ENCODE measurements around the gene SPATA21.

Gene SPATA21

GRCh38 chr1:16398371-16398953, 38.8 kb downstream of the SPATA21 start:
- Histone ChIP-seq H3K36me3 (ENCODE audit: control insufficient read depth, insufficient read depth, low read length) (peaks cover 18% of the 10 kb centered on the region), H3K27me3 (ENCODE audit: control insufficient read depth, insufficient read depth, low read length, poor library complexity, severe bottlenecking) (no peaks in the 10 kb centered on the region), H3K27ac (ENCODE audit: insufficient read depth, low read depth, low read length, poor library complexity, severe bottlenecking) (no peak overlapping the region), H3K4me3 (ENCODE audit: insufficient read depth, low read depth, low read length) (no peak overlapping the region), H3K9me3 (ENCODE audit: control insufficient read depth, low read length) (no peaks in the 10 kb centered on the region), H3K4me1 (ENCODE audit: control insufficient read depth, insufficient read depth, low read length) (no peaks in the 10 kb centered on the region)
- 93 to 96% methylated on average over 5 of the region's 5 CpGs for WGBS, 2 experiments

GRCh38 chr1:16397120-16397519, 40.1 kb downstream of the SPATA21 start:
- Histone ChIP-seq H3K4me3 (ENCODE audit: insufficient read depth, low read depth, low read length) (no peak overlapping the region), H3K9me3 (ENCODE audit: control insufficient read depth, low read length) (no peaks in the 10 kb centered on the region), H3K27ac (ENCODE audit: insufficient read depth, low read depth, low read length, poor library complexity, severe bottlenecking) (no peak overlapping the region), H3K4me1 (ENCODE audit: control insufficient read depth, insufficient read depth, low read length) (peaks cover 10% of the 10 kb centered on the region), H3K27me3 (ENCODE audit: control insufficient read depth, insufficient read depth, low read length, poor library complexity, severe bottlenecking) (no peaks in the 10 kb centered on the region), H3K36me3 (ENCODE audit: control insufficient read depth, insufficient read depth, low read length) (peaks cover 18% of the 10 kb centered on the region)
- WGBS, 2 experiments: 92% methylated on average over 5 of the region's 5 CpGs

GRCh38 chr1:16396591-16396990, 40.6 kb downstream of the SPATA21 start:
- Histone ChIP-seq H3K9me3 (ENCODE audit: control insufficient read depth, low read length) (no peaks in the 10 kb centered on the region), H3K36me3 (ENCODE audit: control insufficient read depth, insufficient read depth, low read length) (peaks cover 18% of the 10 kb centered on the region), H3K27ac (ENCODE audit: insufficient read depth, low read depth, low read length, poor library complexity, severe bottlenecking) (no peak overlapping the region), H3K4me1 (ENCODE audit: control insufficient read depth, insufficient read depth, low read length) (peaks cover 14% of the 10 kb centered on the region), H3K27me3 (ENCODE audit: control insufficient read depth, insufficient read depth, low read length, poor library complexity, severe bottlenecking) (no peaks in the 10 kb centered on the region), H3K4me3 (ENCODE audit: insufficient read depth, low read depth, low read length) (no peak overlapping the region)
- 95 to 96% methylated on average over 7 of the region's 7 CpGs for WGBS, 2 experiments

GRCh38 chr1:16394977-16395376, 42.2 kb downstream of the SPATA21 start:
- no peak overlapping the region for H3K4me3 ChIP-seq (ENCODE audit: insufficient read depth, low read depth, low read length)

GRCh38 chr1:16393570-16394521, 43.4 kb downstream of the SPATA21 start:
- peaks cover 18% of the 10 kb centered on the region for H3K36me3 ChIP-seq (ENCODE audit: control insufficient read depth, insufficient read depth, low read length)
- H3K9me3 ChIP-seq (ENCODE audit: control insufficient read depth, low read length): no peaks in the 10 kb centered on the region
- H3K27ac ChIP-seq (ENCODE audit: insufficient read depth, low read depth, low read length, poor library complexity, severe bottlenecking): no peak overlapping the region
- no peaks in the 10 kb centered on the region for H3K27me3 ChIP-seq (ENCODE audit: control insufficient read depth, insufficient read depth, low read length, poor library complexity, severe bottlenecking)
- no peak overlapping the region for H3K4me3 ChIP-seq (ENCODE audit: insufficient read depth, low read depth, low read length)
- H3K4me1 ChIP-seq (ENCODE audit: control insufficient read depth, insufficient read depth, low read length): peaks cover 14% of the 10 kb centered on the region
- WGBS, 2 experiments: 92 to 93% methylated on average over 10 of the region's 10 CpGs

More at GRCh38 chr1:16394977-16395376, 42.2 kb downstream of the SPATA21 start:
- H3K27me3 ChIP-seq (ENCODE audit: control insufficient read depth, insufficient read depth, low read length, poor library complexity, severe bottlenecking): no peaks in the 10 kb centered on the region
- H3K4me1 ChIP-seq (ENCODE audit: control insufficient read depth, insufficient read depth, low read length): peaks cover 14% of the 10 kb centered on the region
- H3K27ac ChIP-seq (ENCODE audit: insufficient read depth, low read depth, low read length, poor library complexity, severe bottlenecking): no peak overlapping the region
- H3K9me3 ChIP-seq (ENCODE audit: control insufficient read depth, low read length): no peaks in the 10 kb centered on the region
- H3K36me3 ChIP-seq (ENCODE audit: control insufficient read depth, insufficient read depth, low read length): peaks cover 18% of the 10 kb centered on the region
- WGBS, 2 experiments: 94 to 96% methylated on average over 13 of the region's 13 CpGs

GRCh38 chr1:16392740-16393569, 44.3 kb downstream of the SPATA21 start:
- whole genome bisulfite sequencing, 2 experiments: 83 to 84% methylated on average over 21 of the region's 21 CpGs
- H3K36me3 ChIP-seq (ENCODE audit: control insufficient read depth, insufficient read depth, low read length): peaks cover 18% of the 10 kb centered on the region
- no peak overlapping the region for H3K4me3 ChIP-seq (ENCODE audit: insufficient read depth, low read depth, low read length)
- peaks cover 14% of the 10 kb centered on the region for H3K4me1 ChIP-seq (ENCODE audit: control insufficient read depth, insufficient read depth, low read length)
- H3K27ac ChIP-seq (ENCODE audit: insufficient read depth, low read depth, low read length, poor library complexity, severe bottlenecking): no peak overlapping the region
- no peaks in the 10 kb centered on the region for H3K27me3 ChIP-seq (ENCODE audit: control insufficient read depth, insufficient read depth, low read length, poor library complexity, severe bottlenecking)
- no peaks in the 10 kb centered on the region for H3K9me3 ChIP-seq (ENCODE audit: control insufficient read depth, low read length)

GRCh38 chr1:16391411-16391810, 45.8 kb downstream of the SPATA21 start:
- WGBS, 2 experiments: 82 to 88% methylated on average over 3 of the region's 3 CpGs

GRCh38 chr1:16387201-16388188, 49.7 kb downstream of the SPATA21 start:
- H3K9me3 ChIP-seq (ENCODE audit: control insufficient read depth, low read length): no peaks in the 10 kb centered on the region
- no peak overlapping the region for H3K27ac ChIP-seq (ENCODE audit: insufficient read depth, low read depth, low read length, poor library complexity, severe bottlenecking)
- H3K4me3 ChIP-seq (ENCODE audit: insufficient read depth, low read depth, low read length): no peak overlapping the region
- H3K36me3 ChIP-seq (ENCODE audit: control insufficient read depth, insufficient read depth, low read length): no peaks in the 10 kb centered on the region
- H3K4me1 ChIP-seq (ENCODE audit: control insufficient read depth, insufficient read depth, low read length): peaks cover 8% of the 10 kb centered on the region
- no peaks in the 10 kb centered on the region for H3K27me3 ChIP-seq (ENCODE audit: control insufficient read depth, insufficient read depth, low read length, poor library complexity, severe bottlenecking)
- WGBS, 2 experiments: 94 to 95% methylated on average over 14 of the region's 14 CpGs

More at GRCh38 chr1:16391411-16391810, 45.8 kb downstream of the SPATA21 start:
- Histone ChIP-seq H3K4me3 (ENCODE audit: insufficient read depth, low read depth, low read length) (no peak overlapping the region), H3K36me3 (ENCODE audit: control insufficient read depth, insufficient read depth, low read length) (peaks cover 9% of the 10 kb centered on the region), H3K9me3 (ENCODE audit: control insufficient read depth, low read length) (no peaks in the 10 kb centered on the region), H3K27ac (ENCODE audit: insufficient read depth, low read depth, low read length, poor library complexity, severe bottlenecking) (no peak overlapping the region), H3K4me1 (ENCODE audit: control insufficient read depth, insufficient read depth, low read length) (peaks cover 14% of the 10 kb centered on the region), H3K27me3 (ENCODE audit: control insufficient read depth, insufficient read depth, low read length, poor library complexity, severe bottlenecking) (no peaks in the 10 kb centered on the region)

GRCh38 chr1:16386454-16387113, 50.6 kb downstream of the SPATA21 start:
- WGBS, 2 experiments: 95 to 96% methylated on average over 5 of the region's 5 CpGs
- no peaks in the 10 kb centered on the region for H3K36me3 ChIP-seq (ENCODE audit: control insufficient read depth, insufficient read depth, low read length)
- no peak overlapping the region for H3K4me3 ChIP-seq (ENCODE audit: insufficient read depth, low read depth, low read length)
- H3K4me1 ChIP-seq (ENCODE audit: control insufficient read depth, insufficient read depth, low read length): no peaks in the 10 kb centered on the region
- no peak overlapping the region for H3K27ac ChIP-seq (ENCODE audit: insufficient read depth, low read depth, low read length, poor library complexity, severe bottlenecking)
- H3K9me3 ChIP-seq (ENCODE audit: control insufficient read depth, low read length): no peaks in the 10 kb centered on the region
- H3K27me3 ChIP-seq (ENCODE audit: control insufficient read depth, insufficient read depth, low read length, poor library complexity, severe bottlenecking): no peaks in the 10 kb centered on the region
